Stimulated activated CD8-positive, alpha-beta memory T cell treated with anti-CD3 and anti-CD28 coated beads, Interleukin-2, amount 100 ng/mL, for 1 hour (primary cell): ENCODE results near the gene SSC5D.
"Not testable (repeated sequence)": the region's sequence is repeated elsewhere in the genome, so short reads cannot be mapped to it uniquely, and the experiment has no call there.

ENCODE experiments used
- DNase-seq, 2 donors: peaks; one replicate each; pipeline ENCODE4 v3.0.0-alpha.2; 2020; ENCODE audit warnings: low read depth in 2 of 2

Gene SSC5D

DNA sequence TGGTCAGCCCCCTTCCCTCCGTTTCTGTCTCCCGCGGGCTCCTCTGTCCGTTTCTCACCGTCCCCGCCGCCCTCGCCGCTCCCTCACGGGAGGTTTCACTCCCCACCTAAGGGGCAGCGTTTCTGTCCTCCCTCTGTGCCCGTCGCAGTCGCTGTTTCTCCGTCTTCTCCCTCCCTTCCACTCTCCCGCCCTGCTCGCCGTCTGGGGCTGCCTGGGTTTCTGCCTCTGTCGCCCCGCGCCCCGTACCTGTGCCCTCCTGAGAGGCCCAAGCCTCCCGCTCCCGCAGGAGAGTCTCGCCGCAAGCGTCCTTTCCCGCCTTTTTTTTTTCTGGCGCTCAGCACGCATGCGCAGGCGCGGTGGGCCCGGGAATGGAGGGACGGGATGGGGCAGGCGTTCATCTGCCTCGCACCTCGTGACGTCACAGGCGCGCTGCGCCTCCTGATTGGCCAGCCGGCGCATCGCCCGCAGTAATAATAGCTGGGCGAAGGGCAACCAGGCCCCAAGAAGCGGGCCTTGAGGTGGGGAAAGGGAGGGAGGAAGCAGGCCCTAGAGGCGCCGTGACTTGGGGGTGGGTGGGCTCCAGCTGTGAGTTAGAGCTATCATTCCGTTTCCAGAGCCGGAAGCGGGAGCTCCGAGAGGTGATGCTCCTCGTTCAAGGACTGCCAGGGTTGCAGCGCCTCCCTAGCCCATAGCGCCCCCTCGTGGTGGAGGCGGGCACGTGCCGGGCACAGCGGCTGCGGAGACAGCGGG is 15.4 kb downstream of the SSC5D start:
- DNase-seq: peak; percentile 86 to 88

DNA sequence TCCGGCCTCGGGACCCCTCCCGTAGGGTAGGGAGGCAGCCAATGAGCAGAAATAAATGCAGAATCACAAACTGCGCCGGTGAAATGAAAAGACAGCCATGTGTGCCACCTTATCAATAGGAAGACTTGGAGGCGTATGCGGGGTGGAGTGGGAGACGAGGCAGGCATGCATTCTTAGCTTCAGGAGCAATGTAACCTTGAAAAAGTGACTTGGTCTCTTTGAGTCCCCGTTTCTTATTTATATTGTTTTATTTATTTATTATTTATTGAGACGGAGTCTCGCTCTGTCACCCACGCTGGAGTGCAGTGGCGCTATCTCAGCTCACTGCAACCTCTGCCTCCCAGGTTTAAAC is 16.0 kb downstream of the SSC5D start:
- DNase-seq: no peak

DNA sequence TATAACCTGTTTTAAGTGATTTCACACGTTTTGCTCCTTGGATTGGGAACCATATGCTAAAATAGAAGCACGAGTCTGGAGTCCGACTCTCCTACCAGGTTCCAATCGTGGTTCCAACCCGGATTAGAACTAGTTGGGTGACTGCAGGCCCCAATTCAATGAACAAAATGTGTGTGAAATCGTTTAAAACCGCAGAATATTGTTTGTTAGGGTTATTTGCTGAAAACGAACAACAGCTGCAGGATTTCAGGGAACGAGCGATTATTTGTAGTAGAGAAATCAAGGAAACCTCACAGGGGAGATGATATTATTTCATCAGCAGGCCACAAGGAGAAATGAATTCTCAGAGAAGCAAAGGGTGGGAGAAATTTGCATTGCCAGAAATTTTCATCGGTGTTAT is 16.7 kb downstream of the SSC5D start:
- DNase-seq: no peak

DNA sequence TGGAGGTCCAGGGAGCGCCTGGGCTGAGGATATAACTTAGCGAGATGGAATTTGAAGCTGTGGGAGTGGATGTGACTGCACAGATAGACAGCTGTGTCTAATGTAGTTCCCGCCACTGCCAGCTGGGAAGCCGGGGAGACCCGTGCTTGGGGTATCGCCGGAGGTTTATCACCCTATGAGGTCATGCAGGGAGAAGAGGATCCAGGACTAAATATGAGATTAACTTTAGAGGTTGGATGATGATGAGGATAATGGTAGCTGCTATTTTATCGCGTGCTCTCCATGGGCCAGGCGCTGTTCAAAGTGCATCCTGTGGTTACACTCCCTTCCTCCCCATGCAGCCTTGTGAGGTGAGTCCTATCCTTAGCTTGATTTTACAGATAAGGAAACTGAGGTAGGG is 19.9 kb downstream of the SSC5D start:
- DNase-seq: no peak

DNA sequence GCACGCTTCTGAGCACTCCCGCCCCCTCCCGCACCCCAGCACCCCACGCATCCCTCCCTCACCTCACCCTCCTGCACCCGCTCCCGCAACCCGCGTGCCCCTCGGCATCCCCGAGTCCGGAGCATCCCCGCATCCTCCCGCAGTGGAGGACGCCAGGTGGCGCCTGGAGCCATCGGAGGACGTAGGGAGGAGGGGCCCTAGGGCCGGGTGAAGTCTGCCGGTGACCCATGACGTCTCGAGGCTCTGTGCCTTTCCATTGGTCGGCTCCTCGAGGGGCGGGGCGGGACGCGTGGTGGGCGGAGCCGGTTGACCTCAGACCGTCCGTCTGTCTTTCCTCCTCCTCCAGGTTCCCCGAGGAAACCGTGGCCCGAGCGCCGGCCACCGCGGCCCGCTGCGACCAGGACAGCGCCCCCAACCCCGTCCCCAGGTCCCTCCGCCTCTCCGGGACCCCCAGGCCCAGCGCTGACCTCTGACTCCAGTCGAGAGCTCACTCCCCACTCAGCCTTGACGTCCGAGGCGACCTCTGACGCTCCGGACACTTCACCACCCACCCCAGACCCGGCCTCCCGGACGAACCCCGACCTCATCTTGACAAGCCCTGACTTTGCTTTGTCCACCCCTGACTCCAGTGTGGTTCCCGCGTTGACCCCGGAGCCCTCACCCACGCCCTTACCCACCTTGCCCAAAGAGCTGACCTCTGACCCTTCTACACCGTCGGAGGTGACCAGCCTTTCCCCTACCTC is 28.8 kb downstream of the SSC5D start:
- DNase-seq: peak; percentile 81 to 86

DNA sequence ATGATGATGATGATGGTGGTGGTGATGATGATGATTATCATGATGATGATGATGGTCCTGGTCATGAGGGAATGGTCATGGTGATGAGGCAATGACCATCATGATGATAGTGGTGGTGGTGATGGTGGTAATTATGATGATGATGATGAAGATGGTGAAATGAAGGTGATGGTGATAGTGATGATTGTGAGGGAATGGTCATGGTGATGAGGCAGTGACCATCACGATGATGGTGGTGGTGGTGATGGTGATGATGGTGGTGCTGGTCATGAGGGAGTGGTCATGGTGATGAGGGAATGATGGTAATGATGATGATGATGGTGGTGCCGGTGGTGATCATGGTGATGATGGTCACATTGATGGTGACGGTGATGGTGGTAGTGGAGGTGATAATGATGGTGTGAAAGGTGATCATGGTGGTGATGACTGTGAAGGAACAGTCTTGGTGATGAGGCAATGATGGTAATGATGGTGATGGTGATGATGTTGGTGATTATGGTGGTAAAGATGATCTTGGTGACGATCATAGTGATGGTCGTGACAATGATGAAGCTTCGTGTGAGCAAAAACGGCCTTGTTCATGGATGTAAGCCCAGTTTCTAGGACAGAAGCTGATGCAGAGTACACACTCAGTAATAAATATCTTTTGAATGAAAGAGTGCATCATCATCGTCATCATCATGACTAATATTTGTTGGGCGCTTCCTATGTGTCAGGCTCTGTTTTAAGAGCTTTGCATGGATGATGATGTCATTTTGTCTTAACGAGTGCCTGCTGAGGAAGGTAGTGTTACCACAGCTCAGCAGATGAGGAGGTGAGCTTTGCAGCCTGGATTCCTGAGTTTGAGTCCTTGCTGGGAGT is 31.4 kb downstream of the SSC5D start:
- DNase-seq: no peak

DNA sequence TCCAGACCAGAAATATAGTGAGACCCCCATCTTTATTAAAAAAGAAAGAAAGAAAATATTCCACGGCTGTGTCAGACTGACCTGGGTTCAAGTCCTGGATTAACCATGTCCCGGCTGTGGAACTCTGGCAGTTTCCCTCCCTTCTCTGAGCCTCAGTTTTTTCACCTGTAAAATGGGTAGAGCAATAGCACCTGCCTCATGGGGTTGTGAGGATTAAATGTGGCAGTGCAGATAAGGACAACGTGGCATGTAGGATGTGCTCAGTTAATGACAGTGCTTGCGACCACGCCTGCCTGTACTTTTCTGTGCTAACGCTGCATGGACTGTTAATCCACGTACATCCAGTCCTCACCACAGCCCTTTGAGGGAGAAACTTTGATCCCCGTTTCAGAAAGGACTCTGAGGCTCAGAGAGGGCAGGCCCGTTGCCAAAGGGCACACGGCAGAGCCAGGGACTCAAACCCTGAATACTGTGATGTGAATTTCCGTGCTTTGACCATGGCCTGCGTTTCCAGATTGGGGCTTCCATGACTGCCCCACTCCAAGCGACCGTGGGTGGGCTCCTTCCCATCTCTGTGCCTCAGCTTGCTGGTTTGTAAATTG is 32.6 kb downstream of the SSC5D start:
- no peak for DNase-seq

DNA sequence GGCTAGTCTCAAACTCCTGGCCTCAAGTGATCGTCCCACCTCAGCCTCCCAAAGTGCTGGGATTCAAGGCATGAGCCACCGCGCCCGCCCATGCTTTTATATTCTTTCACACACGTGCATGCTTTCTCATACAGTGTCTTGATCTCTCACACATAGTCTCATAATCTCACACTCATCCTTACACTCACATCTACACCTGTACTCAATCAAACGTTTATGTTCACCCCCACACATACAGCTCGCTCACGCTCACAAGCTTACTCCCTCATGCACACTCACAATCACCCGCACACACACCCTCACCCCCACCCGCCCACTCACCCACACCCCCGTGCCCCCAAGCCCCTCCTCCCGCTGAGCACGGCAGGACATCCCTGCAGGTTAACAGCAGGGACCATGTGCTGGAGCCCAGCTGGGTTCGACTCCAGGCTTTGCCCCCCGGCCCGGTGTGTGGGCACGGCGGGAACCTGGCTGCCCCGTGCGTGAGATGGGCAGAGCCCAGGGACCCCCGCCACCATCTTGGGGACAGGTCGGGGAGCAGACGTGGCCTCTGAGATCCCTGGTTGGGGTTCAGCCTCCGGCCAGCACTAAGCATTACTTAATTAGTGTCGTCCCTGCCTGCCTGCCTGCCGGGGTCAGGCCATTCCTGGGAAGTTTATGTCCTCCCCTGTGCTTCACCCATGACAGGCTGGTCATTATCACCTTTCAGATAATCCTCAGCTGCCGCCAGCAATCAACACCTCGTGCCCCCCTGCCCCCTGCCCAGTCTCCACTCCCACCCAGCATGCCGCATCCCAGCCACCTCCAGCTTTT is 37.3 kb downstream of the SSC5D start:
- no peak for DNase-seq

DNA sequence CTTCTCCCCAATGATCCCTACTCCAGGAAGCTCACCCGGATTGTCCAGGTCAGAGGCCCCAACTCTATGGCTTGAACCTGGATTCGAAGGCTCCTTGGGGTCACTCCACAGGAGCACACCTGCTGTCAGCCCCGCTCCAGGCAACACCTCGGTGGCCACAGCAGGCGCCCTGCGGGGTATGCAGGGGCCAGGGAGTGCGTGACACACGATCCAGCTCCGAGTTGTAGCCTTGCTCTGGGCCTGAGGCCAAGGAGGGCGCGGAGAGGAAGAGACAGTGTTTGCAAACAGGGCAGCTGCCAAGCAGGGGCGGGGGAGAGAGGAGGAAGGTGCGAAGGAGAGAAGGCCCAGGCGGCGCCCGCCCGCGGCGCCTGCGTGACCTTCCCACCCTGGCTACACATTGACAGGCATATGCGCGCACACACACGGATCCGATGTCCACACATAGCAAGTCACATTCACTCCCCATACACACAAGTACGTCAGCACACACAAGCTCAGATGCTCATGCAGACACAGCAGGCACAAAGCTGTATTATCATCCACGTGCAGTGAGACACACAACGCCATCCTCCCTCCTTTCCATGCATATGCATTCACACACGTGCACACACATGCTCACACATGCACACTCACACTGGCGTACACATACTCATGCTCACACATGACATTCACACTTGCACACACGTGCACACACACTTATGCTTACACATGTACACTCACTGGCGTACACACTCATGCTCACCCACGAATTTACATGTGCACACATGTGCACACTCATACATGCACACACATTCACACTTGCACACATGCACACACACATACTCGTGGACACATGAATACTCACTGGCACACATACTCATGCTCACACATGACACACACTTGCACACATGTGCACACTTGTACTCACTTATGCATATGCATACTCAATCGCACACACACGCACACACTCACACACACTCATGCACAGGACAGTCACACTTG is 38.3 kb downstream of the SSC5D start:
- no peak for DNase-seq

DNA sequence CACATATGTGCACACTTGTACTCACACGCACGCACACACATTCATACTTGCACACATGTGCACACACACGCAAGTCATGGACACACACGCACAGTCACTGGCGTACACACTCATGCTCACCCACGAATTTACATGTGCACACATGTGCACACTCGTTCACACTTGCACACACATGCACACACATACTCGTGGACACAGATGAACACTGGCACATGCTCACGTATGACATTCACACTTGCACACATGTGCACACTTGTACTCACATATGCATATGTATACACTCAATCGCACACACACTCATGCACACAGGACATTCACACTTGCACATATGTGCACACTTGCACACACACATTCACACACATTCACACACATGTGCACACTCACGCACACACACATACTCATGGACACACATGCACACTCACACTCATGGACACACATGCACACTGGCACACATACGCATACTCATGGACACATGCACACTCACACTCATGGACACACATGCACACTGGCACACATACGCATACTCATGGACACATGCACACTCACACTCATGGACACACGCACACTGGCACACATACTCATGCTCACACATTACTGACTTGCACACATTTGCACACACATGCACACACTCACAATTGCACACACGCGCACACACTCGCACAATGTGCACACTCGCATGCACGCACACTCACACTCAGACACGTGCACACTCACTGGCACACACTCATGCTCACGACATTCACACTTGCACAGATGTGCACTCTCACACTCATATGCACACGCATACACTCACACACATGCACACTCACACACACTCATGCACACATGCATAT is 39.2 kb downstream of the SSC5D start:
- no peak for DNase-seq

DNA sequence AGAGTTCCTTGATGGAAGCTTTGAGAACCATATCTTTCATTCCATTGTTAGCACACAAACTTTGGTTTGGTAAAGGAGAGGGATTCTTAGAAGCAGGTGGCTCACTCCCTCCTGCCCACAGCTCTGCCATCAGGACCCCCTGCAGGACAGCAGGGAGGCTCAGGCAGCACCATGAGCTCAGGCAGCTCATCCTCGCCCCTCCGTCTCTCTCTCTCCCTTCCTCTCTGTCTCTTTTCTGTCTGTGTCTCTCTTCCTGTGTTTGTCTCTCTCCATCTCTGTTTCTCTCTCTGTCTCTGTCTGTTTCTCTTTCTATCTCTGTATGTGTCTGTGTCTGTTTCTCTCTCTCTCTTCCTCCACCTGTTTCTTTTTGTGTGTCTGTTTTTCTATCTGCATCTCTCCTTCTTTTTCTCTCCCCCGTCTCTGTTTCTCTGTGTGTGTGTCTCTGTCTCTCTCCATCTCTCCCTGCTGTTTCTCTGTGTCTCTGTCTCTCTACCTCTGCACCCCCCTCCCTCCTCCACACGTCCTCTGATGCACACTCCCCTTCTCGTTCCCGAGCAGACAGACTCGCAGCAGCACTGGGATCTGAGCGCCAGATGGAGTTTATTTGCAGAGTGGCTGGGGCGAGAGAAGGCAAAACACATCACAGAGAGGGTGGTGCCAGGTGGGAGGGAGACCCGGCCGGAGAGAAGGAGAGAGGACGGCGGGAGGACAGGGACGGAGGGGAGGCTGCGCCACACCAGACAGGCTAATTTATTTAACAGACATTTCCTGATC is 40.0 kb downstream of the SSC5D start:
- DNase-seq: no peak

DNA sequence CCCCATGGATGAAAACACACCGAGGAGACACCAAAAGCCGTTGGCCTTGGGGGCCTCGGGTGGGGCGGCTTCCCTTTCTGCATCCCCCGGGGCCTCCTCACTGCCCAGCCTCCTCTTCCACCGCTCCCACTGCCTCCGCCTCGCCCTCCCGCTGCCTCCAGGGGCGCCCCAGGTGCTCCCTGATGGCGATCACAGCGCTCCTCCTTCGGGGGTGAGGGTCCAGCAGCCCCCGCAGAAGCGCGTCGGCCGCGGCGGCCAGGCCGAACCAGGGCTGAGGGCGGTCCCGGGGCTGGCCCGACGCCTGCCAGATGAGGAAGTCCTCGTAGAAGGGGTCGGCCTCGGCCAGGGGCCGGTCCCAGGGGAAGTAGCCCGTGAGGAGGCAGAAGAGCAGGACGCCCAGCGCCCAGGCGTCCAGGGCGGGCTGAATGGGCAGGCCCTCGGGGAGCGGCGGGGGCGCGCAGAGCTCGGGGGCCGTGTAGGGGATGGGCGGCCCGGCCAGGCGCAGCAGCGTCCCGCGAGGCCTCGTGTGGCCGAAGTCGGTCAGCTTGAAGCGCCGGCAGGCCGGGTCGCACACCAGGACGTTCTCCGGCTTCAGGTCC is 41.5 kb downstream of the SSC5D start:
- DNase-seq: no peak

DNA sequence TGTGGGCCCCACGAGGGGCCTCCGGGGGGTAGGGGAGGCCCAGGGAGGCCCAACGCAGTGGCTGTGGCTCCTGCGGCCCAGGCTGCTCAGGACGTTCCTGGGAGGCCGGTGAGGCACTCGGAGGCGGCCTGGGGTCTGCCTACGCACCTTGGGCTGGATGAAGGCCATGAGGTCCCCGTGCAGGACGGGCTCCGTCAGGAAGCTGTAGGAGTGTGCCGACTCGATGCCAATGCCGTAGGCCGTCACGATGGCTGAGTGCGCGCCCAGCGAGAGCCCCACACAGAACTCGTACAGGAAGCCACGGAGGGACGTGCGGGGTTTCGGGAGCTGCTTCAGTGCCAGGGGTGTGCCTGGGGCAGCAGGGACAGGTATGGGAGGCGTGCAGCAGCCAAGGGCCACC is 42.8 kb downstream of the SSC5D start:
- no peak for DNase-seq

DNA sequence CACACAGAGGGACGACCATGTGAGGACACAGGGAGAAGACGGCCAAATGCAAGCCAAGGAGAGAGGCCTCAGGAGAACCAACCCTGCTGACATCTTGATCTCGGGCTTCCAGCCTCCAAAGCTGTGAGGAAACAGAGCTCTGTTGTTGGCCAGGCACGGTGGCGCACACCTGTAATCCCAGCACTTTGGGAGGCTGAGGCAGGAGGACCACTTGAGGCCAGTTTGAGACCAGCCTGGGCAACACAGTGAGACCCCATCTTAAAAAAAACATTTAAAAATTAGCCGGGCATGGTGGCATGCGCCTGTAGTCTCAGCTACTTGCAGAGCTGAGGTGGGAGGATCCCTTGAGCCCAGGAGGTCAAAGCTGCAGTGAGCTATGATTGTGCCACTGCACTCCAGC is 46.0 kb downstream of the SSC5D start:
- not testable (repeated sequence) for DNase-seq

DNA sequence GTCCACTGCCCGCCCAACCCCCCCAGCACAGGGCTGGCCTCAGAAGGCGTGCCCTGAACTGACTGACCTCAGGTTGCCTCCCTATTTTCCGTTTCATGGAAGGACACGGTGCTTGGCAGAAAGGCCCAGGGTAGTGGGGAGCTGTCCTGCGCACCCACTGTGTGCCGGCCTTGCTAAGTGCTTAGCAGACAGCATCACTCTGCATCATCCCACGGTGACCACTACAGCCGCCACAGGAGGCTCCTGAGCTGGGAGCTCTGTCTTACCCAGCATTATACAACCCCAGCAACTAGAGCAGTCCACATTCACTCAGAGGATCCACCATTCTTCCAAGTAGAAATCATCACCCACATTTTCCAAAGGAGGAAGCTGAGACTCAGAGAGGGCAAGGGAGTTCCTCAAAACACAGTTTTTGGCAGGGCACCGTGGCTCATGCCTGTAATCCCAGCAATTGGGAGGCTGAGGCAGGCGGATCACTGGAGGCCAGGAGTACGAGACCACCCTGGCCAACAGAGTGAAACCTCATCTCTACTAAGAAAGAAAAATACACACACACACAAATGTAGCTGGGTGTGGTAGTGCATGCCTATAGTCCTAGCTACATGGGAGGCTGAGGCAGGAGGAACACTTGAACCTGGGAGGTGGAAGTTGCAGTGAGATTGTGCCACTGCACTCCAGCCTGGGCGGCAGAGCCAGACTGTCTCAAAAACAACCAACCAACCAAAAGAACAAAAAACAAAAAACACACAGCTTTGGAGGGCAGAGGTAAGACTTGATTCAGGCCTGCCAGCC is 47.1 kb downstream of the SSC5D start:
- no peak for DNase-seq

DNA sequence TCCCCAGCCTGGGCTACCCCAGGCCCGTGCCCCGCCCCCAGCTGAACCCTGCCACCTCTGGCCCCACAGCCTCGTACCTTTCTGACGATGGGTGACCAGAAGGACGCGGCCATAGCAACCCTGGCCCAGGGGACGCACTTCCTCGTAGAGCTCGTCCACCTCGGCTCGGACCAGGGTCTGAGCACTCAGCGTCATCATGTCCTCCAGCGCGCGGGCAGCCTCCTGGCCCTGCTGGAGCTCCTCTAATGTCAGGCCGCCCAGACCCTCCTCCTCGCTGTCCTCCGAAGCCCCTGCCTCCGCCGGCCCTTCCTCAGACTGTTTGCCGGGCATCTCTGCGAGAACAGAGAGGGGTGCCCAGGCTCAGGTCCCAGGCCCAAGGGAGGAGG is 47.7 kb downstream of the SSC5D start:
- no peak for DNase-seq

DNA sequence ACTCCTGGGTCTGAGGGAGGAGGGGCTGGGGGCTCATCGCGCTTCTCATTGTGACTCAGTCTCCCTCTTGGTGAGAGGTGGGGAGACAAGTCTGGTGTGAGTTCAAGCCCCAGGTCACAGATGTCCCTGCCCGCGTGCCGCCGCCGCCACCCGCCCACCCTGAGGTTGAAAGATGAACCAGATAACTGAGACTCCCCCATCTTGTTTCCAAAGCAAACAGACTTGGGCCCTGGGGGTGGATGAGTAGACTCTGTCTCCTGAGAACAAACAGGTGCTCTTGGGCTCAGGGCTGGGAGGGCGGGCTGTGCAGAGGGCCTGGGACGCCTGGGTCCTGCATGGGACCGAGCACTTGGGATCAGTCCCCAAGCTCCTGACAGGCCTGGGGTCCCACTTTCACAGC is 48.1 kb downstream of the SSC5D start:
- DNase-seq: no peak
